Spinal cord (tissue), 10 donors: ENCODE measurements around the gene ITPK1. TPM values are rescaled to one million over a fixed set of nuclear protein-coding genes. Genes with fewer than 3 reads are reported as not detected.
A peak's percentile ranks its signal among the peaks of the same experiment; 100 is the strongest.

Experiments
- DNase-seq, 6 donors: peaks; one replicate each; pipeline versions ENCODE4 v3.0.0 to v3.0.0-alpha.2; 2013 to 2015; ENCODE audit warnings: low spot score in 6 of 6, low read depth in 4 of 6
- H3K27ac ChIP-seq: one replicate; pipeline ENCODE4 v1.5.1; 2013; ENCODE audit warnings: low read depth, low read length, control low read depth
- H3K27me3 ChIP-seq: one replicate; pipeline ENCODE4 v1.6.1; 2013; ENCODE audit warnings: low read length; ENCODE audit not compliant: control insufficient read depth, insufficient read depth
- H3K36me3 ChIP-seq: one replicate; pipeline ENCODE4 v1.6.1; 2013; ENCODE audit warnings: low read length; ENCODE audit not compliant: control insufficient read depth, insufficient read depth
- H3K4me1 ChIP-seq: one replicate; pipeline ENCODE4 v1.6.1; 2013; ENCODE audit warnings: low read length; ENCODE audit not compliant: control insufficient read depth, insufficient read depth
- H3K4me3 ChIP-seq: one replicate; pipeline ENCODE4 v1.5.1; 2013; ENCODE audit warnings: low read depth, low read length, control low read depth
- H3K9me3 ChIP-seq: one replicate; pipeline ENCODE4 v1.6.1; 2013; ENCODE audit warnings: low read length; ENCODE audit not compliant: control insufficient read depth, insufficient read depth
- WGBS: methylation state at CpG from one replicate; pipeline ENCODE4 v1.1.5; 2013; ENCODE audit warnings: missing lambda C conversion rate; ENCODE audit not compliant: insufficient coverage; 5-methylcytosine and 5-hydroxymethylcytosine counted together
- polyA plus RNA-seq, 2 donors: library from polyadenylated mRNA; unstranded; fragments of 120-200 nt; gene quantifications; one replicate each; pipeline ENCODE4 v1.2.1, GENCODE V29; 2013; ENCODE audit not compliant: insufficient read length in 2 of 2
- total RNA-seq, 2 donors: library from RNA; depleted of rRNA in 1 of 2; stranded (reverse); fragments of 120-200 nt in 1 of 2; fragments of >200 nt in 1 of 2; gene quantifications; one replicate each; pipeline versions ENCODE4 v1.2.3 to v1.2.4, GENCODE V29; 2013 to 2014
- donor health status: healthy.

Gene ITPK1
- total and polyA plus RNA-seq, 4 donors: 33.8 to 147 (median 83.3) TPM

- Histone ChIP-seq H3K27me3 (no peaks in the 10 kb centered on the region), H3K4me3 (no peak overlapping the region), H3K9me3 (no peaks in the 10 kb centered on the region), H3K36me3 (peaks cover 25% of the 10 kb centered on the region), H3K27ac (no peak overlapping the region), H3K4me1 (peaks cover 69% of the 10 kb centered on the region)
- 82% methylated on average over 25 of the region's 25 CpGs for WGBS
- no peak for DNase-seq
Measured at GRCh38 chr14:92987713-92988510, 127.8 kb downstream of the ITPK1 start.

GRCh38 chr14:92987148-92987570 is 128.6 kb downstream of the ITPK1 start:
- Histone ChIP-seq H3K27ac (no peak overlapping the region), H3K27me3 (no peaks in the 10 kb centered on the region), H3K36me3 (peaks cover 18% of the 10 kb centered on the region), H3K4me3 (no peak overlapping the region), H3K4me1 (peaks cover 72% of the 10 kb centered on the region), H3K9me3 (no peaks in the 10 kb centered on the region)
- WGBS: 87% methylated on average over 5 of the region's 5 CpGs
- DNase-seq: no peak

- DNase-seq: peak in 2 of 6 donors; percentile 63 to 87
- peaks cover 24% of the 10 kb centered on the region for H3K36me3 ChIP-seq
- no peaks in the 10 kb centered on the region for H3K9me3 ChIP-seq
- no peak overlapping the region for H3K4me3 ChIP-seq
- H3K27ac ChIP-seq: peak overlapping the region; percentile 49
- 81% methylated on average over 5 of the region's 6 CpGs for WGBS
- H3K4me1 ChIP-seq: peaks cover 67% of the 10 kb centered on the region
- no peaks in the 10 kb centered on the region for H3K27me3 ChIP-seq
Measured at GRCh38 chr14:92986254-92987147, 129.2 kb downstream of the ITPK1 start.

- no peak for DNase-seq
- Histone ChIP-seq H3K27me3 (no peaks in the 10 kb centered on the region), H3K4me3 (no peak overlapping the region), H3K27ac (no peak overlapping the region), H3K4me1 (peaks cover 57% of the 10 kb centered on the region), H3K9me3 (no peaks in the 10 kb centered on the region), H3K36me3 (peaks cover 29% of the 10 kb centered on the region)
- 93% methylated on average over 4 of the region's 4 CpGs for WGBS
Measured at GRCh38 chr14:92985521-92985920, 130.2 kb downstream of the ITPK1 start.

GRCh38 chr14:92984896-92985295 is 130.8 kb downstream of the ITPK1 start:
- H3K4me1 ChIP-seq: peaks cover 51% of the 10 kb centered on the region

GRCh38 chr14:92984082-92984788 is 131.5 kb downstream of the ITPK1 start:
- Histone ChIP-seq H3K4me3 (no peak overlapping the region), H3K4me1 (peaks cover 44% of the 10 kb centered on the region), H3K27me3 (no peaks in the 10 kb centered on the region), H3K27ac (no peak overlapping the region), H3K9me3 (no peaks in the 10 kb centered on the region), H3K36me3 (peaks cover 27% of the 10 kb centered on the region)
- DNase-seq: no peak
- 73% methylated on average over 4 of the region's 5 CpGs for WGBS

More at GRCh38 chr14:92984896-92985295, 130.8 kb downstream of the ITPK1 start:
- H3K27ac ChIP-seq: no peak overlapping the region
- no peaks in the 10 kb centered on the region for H3K27me3 ChIP-seq
- H3K4me3 ChIP-seq: no peak overlapping the region
- peaks cover 32% of the 10 kb centered on the region for H3K36me3 ChIP-seq
- DNase-seq: no peak
- WGBS: 88% methylated on average over 3 of the region's 4 CpGs
- H3K9me3 ChIP-seq: no peaks in the 10 kb centered on the region

- Histone ChIP-seq H3K27me3 (no peaks in the 10 kb centered on the region), H3K9me3 (peaks cover 1% of the 10 kb centered on the region), H3K4me3 (no peak overlapping the region), H3K27ac (no peak overlapping the region), H3K36me3 (peaks cover 21% of the 10 kb centered on the region), H3K4me1 (peaks cover 34% of the 10 kb centered on the region)
- WGBS: 39% methylated on average over 7 of the region's 8 CpGs
- peak in 2 of 6 donors; percentile 66 to 78 for DNase-seq
Measured at GRCh38 chr14:92982956-92983355, 132.8 kb downstream of the ITPK1 start.

GRCh38 chr14:92981726-92982125 is 134.0 kb downstream of the ITPK1 start:
- WGBS: 98% methylated on average over 6 of the region's 8 CpGs
- DNase-seq: no peak
- Histone ChIP-seq H3K4me1 (peaks cover 21% of the 10 kb centered on the region), H3K9me3 (peaks cover 1% of the 10 kb centered on the region), H3K27me3 (no peaks in the 10 kb centered on the region), H3K36me3 (peaks cover 22% of the 10 kb centered on the region), H3K27ac (no peak overlapping the region), H3K4me3 (no peak overlapping the region)

GRCh38 chr14:92980866-92981265 is 134.9 kb downstream of the ITPK1 start:
- Histone ChIP-seq H3K36me3 (peaks cover 19% of the 10 kb centered on the region), H3K27ac (no peak overlapping the region), H3K9me3 (peaks cover 1% of the 10 kb centered on the region), H3K4me1 (peaks cover 13% of the 10 kb centered on the region), H3K4me3 (no peak overlapping the region), H3K27me3 (no peaks in the 10 kb centered on the region)
- 94% methylated on average over 4 of the region's 4 CpGs for WGBS
- DNase-seq: no peak
